ENCODE measurements around the gene ARHGEF16.

The ARHGEF16 gene

DNA sequence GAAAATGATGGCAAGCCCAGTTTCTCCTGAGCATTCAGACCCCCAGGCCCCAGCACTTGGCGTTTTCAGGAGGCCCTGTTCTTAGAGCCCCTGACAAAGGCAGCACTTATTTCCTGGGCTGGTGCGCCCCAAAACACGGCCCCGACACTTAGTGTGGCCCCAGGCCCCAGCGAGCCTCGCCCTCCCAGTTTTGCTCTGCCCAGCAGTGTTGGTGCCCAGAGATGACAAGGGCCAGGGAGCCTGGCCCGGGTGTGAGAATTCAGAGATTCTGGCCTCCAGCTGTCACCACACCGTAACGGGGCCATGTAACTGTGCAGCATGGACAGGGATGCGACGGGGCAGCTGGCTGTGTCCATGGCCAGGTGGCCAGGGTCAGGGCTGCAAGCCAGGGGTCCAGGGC lies 18.0 kb upstream of the ARHGEF16 start:
- in situ Hi-C loops (cut with MboI; ENCODE audit: low sequenced_read_pairs) = no loop called here

DNA sequence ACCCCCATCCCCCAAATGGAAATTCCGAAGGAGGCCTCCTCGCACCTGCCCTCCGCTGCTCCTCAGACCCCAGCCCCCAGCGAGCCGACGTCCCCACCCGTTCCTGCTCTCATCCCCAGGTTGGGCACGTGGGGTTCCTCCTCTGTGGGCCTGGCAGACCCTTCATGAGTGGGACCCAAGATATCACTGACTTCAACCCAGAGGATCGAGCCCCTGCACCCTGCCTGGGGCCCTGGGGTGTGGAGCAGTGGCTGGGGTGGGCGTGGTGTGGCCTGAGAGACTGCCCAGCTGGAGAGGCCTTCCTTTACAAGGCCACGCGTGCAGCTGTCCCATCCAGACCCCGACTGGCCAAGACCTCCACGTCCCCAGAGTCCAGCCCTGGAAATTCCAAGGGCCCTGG lies 17.6 kb upstream of the ARHGEF16 start:
- in situ Hi-C loops (cut with MboI; ENCODE audit: low sequenced_read_pairs) = no loop called here

DNA sequence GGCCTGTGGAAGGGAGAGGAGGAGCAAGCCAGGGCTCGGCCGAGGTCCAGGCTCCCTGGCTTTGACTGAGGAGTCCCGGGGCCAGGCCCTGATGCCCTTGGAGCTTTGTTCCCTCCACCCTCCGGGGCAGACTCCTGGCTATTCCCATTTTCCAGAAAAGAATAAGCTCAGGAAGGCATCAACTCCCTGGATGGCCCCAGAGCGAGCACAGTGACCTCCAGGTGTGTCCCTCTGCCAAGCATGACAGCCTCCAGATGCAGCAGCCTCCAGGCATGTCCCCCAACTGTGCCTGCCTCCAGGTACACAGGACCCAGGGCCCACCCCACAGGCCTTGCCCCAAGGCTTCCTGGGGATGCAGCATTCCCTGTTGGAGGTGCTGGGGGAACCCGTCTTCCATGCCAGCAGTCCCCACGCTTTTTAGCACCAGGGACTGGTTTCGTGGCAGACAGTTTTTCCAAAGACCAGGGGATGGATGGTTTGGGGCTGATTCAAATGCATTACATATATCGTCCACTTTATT lies 15.7 kb upstream of the ARHGEF16 start:
- in situ Hi-C loops (cut with MboI; ENCODE audit: low sequenced_read_pairs) = no loop called here

DNA sequence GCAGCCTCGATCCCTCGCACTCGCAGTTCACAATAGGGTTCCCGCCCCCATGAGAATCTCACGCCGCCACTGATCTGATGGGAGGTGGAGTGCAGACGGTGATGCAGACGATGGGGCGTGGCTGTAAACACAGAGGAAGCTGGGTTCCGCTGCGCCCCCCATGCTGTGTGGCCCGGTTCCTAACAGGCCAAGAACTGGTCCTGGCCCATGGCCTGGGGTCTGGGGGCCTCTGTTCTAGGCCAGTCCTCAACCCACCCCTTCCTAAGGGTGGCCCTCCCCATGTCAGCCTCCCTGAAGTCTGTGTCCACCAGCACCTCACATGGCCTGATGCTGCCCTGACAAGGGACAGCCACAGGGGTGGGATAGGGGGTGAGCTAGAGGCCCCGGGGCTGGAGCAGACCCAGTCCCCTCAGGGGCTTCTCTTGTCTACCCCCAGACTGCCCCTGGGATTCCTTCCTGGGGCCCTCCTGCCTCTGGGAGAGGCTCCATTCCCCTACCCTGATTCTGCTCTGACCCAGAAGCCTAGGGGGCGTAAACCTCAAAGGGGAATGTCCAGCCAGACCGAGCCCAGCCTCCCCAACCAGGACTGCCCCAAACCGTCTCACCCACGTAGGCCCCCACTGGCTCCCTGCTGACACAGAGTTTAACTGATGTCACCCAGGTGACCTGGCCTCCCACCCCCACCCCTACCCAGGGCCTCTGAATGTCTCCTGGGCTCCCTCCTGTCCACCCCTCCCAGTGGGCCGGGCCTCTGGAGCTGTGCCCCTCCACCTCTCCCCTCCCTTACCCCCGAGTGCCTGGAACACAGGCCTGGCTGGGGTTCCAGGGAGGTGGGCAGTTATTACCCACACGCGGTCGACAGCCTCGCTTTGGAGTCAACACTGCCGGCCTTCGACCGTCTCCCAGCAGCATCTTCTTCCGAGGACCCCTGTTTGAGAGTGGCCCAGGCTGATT lies 14.8 kb upstream of the ARHGEF16 start:
- in situ Hi-C loops (cut with MboI; ENCODE audit: low sequenced_read_pairs) = no loop called here

DNA sequence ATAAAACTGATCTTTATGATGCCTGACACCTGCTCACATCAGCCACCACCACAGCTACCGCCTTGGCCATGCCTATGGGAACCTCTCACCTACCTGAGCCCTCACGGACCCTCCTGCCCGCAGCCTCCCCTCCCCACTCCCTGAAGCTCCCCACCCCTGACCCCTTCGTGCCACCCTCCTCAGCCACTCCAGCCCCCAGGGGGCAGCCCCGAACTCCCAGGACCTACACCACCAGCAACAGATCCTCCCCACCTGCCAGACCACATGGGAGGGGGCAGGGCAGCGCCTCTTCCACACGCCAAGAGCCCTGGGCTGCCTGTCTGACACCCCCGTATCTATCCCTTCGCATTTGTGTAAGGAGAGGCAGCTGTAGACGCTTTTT lies 14.2 kb upstream of the ARHGEF16 start:
- in situ Hi-C loops (cut with MboI; ENCODE audit: low sequenced_read_pairs) = no loop called here

DNA sequence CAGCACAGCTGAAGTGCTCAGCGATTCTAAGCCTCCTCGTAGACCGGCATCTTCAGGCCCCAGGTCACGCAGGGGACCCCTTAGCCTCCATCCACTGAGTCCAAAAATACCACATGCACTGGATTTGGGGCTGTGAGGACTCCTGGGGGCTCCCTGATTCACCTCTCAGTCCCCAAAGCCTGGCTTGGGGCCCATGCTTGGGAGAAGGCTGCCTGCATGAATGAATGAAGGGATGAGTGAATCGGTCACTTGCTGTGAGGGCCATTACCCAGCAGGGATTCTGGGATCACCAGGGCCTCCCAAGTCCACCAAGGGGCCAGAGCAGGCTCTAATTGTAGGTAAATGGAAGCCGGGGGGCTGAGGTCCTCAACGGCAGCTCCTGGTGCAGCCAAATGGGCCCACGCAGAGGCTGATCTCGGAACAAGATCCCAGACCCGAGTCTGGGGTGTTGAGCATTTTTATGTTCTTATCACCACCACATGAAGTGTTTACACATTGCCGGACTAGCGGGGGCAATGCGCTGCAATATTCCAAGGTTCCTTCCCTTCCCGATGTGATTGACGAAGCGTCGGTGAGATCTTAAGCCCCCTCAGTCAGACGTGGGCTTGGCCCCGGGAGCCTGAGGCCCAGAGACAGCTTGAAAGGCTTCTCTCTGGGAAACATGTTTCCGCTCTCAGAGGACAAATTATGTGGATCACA lies 13.6 kb upstream of the ARHGEF16 start:
- in situ Hi-C loops (cut with MboI; ENCODE audit: low sequenced_read_pairs) = no loop called here

DNA sequence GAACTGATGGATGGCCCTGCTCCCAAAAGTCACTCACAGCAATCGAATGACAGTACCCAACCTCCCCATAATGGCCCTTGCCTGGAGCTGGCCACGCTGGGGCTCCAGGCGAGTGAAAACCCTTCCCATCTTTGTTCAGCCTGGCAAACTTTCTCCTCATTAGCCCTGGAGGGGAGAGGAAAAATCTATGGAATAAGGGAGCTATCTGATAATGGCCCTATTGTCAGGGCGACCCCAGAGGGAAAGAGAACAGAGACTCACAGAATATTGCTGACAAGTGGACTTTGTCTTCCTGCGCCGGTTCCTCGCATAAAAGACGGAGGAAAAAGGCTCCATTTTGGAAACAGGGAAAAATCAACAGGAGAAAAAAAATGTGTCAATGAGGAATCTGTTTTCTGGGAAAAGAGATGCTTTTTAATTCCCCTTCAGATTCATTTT lies 13.0 kb upstream of the ARHGEF16 start:
- in situ Hi-C loops (cut with MboI; ENCODE audit: low sequenced_read_pairs) = no loop called here

DNA sequence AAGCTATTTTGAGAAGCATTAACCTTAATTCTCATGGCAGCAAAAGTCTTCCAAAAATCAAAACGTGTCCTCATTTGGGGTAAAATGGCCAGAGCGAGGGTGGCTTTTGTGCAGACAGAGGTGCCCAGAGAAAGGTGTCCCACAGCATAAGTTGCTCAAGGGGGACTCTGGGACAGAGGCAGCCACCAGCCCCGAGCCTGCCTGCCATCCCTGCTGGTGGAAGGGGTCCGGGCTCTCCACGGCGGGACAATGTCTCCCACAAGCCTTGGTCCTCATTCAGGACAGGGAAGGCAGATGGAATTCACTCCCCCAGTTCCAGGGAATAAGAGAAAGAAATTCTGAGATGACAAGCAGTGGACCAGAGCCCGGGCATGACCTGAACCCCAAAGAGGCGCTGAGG lies 12.6 kb upstream of the ARHGEF16 start:
- in situ Hi-C loops (cut with MboI; ENCODE audit: low sequenced_read_pairs) = no loop called here

DNA sequence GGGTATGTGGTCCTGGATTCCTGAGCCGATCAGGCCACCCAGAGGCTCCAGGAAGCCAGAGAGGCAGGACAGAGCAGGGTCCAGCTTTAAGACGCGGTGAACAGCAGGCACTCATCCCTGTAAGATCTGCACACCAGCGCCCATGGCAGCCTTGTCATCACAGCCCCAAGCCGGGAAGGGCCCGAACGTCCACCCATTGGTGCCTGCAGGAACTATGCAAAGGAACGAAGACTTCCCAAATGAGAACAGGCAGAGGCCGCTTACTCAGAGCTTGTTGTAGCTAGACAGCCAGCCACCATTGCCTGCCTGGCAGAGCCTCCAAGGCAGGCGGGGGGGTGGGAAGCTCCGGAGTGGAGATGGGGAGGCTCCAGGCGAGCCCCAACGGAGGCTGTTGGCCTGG lies 12.1 kb upstream of the ARHGEF16 start:
- in situ Hi-C loops (cut with MboI; ENCODE audit: low sequenced_read_pairs) = no loop called here

DNA sequence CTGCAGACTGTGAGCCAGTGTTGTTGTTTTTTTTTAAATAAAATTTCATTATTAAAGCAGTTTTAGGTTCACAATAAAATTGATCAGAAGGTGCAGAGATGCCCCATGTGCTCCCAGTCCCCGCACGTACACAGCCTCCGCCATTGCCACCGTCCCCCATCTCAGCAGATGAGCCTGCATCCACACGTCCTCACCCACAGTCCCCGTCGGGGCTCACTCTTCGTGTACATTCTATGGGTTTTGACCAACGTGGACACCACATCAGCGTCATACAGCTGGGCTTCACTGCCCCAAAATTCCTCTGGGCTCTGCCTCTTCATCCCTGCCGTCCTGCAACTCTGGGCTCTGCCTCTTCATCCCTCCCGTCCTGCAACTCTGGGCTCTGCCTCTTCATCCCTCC lies 11.6 kb upstream of the ARHGEF16 start:
- in situ Hi-C loops (cut with MboI; ENCODE audit: low sequenced_read_pairs) = no loop called here

DNA sequence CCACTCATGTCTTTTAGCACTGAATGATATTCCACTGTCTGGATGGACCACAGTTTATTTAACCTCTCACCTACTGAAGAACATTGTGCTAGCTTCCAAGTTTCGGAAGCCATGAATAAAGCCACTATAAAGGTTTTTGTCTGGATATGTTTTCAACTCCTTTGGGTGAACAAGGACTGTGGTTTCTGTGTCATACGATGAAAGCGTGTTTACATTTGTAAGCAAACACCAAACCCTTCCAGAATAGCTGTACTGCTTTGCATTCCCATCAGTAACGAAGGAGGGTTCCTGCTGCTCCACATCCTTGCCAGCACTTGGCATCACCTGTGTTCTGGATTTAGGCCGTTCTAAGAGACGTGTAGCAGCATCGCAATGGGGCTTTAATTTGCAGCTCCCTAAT lies 10.7 kb upstream of the ARHGEF16 start:
- in situ Hi-C loops (cut with MboI; ENCODE audit: low sequenced_read_pairs) = no loop called here

DNA sequence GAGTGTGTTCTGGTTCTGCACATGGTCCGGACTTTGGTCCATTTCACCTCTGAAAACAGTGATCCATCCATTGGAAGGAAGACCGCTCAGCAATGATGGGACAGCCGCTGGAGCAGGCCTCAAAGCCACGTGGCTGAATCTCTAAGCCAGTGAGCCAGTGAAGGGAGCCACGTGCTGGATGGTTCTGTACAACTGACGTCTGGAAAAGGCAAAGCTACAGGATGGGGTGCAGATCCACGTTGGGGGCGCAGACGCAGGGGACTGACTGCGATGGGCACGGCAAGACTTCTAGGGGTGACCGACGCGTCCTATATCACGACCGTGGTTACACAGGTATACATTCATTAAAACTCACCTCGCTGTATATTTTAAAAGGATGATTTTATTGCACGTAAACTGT lies 10.2 kb upstream of the ARHGEF16 start:
- in situ Hi-C loops (cut with MboI; ENCODE audit: low sequenced_read_pairs) = no loop called here

DNA sequence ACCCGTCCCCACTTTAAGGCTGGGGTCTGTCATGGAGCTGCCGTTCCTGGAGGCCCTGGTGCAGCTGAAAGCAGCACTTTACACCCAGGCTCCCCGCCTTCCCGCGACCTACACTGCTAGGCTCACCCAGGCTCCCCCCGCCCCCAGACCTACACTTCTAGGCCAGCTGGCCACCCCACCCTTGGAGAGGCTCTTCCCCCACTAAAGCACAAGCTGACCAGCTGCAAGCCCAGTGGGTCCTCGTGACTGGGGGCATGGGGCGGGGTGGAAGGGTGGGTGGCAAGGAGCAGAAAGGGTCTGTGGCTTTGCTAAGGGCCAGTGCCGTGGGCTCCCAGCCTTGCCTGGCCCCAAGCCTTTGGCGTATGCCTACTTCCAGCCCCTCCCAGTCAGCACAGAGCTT lies 9.7 kb upstream of the ARHGEF16 start:
- in situ Hi-C loops (cut with MboI; ENCODE audit: low sequenced_read_pairs) = no loop called here

DNA sequence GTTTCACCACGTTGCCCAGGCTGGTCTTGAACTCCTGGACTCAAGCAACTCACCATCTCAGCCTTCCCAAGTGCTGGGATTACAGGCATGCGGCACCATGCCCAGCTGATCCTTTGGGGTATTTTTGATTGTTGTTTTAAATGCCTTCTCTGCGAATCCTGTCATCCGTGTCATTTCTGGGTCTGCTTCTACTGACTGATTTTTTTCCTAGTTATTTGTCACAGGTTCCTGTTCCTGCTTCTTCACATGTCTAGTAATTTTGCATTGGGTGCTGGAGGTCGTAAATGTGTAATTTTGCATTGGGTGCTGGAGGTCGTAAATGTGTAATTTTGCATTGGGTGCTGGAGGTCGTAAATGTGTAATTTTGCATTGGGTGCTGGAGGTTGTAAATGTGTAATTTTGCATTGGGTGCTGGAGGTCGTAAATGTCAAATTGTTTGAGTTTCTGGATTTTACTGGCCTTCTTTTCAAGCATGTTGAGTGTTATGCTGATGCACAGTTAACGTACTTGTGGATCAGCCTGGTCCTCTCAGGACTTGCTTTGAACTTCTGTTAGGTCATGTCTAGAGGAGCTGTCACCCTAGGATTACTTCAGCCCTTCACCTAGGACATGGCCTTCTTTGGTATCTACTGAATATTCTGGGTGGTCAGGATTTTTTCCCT lies 4.1 kb upstream of the ARHGEF16 start:
- in situ Hi-C loops (cut with MboI; ENCODE audit: low sequenced_read_pairs) = no loop called here

DNA sequence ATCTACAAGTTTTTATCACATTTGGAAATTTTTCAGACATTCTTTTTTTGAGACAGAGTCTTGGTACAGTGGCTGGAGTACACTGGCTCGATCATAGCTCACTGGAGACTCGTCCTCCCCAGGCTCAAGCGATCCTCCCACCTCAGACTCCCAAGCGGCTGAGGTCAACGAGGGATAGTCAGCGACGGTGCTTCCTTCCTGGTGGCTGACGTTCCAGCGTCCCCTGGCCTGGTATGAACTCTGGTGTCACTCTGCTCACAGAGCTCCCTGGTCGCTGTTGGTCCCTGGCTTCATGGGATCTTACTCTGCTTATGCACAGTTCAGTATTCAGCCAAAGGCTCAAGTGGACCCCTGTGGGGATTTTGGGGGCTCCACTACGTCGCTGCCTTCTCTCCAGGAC lies 3.5 kb upstream of the ARHGEF16 start:
- in situ Hi-C loops (cut with MboI; ENCODE audit: low sequenced_read_pairs) = no loop called here

DNA sequence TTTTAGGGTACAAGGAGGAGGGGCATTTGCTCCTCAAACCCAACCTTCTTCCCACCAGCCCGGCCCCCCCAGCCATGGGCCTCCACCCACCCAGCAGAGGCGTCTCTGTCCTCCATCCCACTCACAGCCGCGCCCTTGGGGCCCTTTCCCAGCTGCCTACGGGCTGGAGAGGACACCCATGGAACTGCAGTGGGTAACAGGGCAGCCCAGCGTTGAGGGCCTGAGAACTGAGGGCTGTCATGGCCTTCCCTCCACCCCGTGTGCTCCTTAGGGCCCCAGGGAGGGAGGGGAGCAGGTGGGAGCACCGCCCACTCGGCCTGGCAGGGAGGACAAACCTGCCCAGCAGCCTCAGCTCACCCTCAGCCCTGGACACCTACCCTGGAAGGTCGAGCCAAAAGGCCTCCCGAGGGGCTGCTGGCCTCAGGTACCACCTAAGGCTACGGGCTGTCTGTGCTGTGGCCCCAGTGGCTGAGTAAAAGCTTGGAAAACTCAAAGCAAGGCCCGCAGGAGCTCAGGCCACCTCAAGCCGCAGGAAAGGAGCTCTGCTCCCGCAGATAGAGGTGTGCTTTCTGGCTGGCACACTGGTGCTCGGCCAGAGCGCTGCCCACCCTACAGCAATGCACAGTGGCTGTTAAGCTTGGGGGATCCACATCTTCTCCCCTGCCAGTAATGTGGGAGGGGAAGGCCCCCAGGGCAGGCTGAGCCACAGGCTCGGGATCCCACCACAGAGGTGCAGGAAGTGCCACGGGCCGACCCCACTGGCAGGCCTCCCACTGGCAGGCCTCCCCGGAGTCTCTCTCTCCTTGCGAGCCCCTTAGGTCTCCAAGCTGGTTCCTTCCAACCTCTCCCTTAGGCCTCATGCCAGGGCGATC lies 2.2 kb upstream of the ARHGEF16 start:
- in situ Hi-C loops (cut with MboI; ENCODE audit: low sequenced_read_pairs) = no loop called here

DNA sequence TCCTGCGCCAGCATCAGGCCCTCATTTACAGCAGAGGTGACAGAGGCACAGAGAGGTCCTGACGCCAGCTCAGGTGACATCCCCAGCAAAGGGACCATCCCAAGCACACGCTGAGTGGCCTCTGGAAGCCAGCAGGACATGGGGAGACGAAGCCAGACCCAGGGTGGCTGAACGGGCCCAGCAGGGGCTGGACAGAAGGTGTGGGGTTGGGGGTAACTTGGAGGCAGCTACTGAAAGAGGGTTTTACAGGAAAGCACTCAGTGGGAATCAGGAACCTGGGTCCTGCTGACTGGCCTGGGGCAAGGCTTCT lies 1.6 kb upstream of the ARHGEF16 start:
- in situ Hi-C loops (cut with MboI; ENCODE audit: low sequenced_read_pairs) = no loop called here

DNA sequence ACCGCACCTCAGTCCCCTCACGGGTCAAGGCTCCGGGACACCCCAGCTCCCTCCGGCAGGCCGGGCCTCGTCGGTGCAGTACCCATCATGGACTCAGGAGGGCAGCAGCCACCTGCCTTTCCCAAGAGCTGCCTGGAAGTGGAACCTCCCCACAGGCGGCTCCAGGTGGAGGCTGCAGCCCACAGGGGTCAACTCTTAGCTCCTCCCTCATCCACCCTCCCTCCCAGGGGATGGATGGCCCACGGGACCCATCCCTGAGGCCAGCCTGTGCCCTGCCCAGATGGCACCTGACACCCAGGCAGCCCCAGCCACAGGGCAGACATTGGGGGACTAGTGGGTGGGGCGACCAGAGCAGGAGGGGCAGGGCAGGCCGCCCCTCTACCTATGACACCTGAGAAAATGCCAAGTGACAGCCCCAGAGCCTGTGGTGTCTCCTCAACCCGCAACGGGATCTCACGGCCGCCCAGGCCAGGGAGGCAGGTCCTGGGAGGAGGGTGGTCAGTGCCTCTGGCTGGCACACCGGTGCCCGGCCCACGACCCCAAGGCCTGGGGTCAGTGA lies 1.2 kb upstream of the ARHGEF16 start:
- in situ Hi-C loops (cut with MboI; ENCODE audit: low sequenced_read_pairs) = no loop called here

DNA sequence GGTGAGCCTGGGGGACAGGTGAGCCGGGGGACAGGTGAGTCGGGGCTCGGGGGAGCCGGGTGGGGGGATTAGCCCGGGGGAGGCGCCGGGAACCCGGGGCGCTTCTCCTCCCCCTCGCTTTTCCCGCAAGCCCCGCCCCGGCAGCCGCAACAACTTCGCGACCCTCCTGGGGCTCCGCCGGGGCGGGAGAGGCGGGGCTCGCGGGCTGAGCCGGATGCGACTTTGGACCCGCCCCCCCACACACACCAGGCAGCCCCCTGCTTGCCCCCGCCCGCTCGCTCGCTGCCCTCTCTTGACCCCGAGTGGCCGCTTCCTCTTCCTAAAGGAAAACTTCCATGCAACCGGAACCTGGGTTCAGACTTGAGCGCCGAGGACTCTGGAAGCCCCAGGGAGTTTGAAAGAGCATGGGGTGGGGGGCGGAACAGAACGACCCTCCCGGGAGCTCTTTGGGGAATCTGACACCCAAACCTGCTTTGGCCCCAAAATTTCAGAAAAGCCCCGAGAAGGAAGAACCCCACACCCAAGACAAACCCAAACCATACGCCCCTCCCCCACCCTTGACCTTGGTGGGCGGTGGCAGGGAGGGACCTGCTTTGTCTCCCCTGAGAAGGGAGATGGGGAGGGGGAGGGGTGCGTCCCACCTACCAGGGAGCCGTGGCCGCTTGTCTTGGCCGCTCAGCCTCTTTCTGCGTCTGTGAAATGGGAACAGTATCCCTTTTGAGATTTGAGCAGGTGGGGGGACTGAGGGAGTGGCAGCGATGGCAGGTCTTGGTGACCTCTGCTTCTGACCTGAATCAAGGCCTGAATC lies 550 bp downstream of the ARHGEF16 start:
- in situ Hi-C loops (cut with MboI; ENCODE audit: low sequenced_read_pairs) = no loop called here

All from hTERT RPE-1 (cell line).